ENCODE measurements around the gene MERTK. TPM values are rescaled to one million over a fixed set of nuclear protein-coding genes. Genes with fewer than 3 reads are reported as not detected.

Gene MERTK
- total and polyA plus RNA-seq, 2 of the 8 experiments (the other 6 are each of a cell fraction or from before 2014, with no cell fraction given), result 6.5 to 7.0 TPM

DNA sequence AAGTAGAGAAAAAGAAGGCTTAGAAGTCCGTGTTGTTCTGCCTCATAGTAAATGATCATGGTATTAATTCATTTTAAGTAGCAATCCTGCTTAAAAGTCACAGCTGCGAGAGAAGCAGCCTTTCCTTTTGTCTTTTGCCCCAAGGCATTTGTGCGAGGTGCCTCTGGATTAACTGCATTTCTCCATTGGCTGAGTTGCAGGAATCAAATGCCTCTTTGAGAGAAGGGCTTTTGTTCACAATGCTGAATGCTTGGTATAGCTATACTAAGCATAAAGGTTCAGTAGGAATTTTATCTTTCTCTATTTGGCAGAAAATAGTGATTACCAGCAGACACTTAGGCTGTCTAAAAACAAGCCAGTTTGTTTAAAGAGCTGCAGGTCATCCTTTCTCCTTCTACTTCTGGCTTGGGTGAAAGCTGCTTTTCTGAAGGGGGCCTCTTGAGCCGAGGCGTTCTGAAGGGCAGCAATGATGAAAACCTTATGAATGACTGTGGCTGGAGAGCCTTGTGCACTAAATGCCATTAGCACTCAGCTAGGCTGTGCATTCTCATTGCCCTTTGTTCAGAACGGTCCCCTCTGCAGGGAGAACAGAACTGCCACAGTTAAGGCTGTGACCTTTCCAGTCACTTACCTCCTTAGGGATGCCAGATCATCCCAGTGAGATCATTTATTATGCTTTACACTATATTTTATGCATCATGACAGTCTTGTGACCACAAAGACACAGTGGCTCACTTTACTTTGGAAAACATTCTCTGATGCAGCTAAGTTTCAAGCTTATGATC, 87.9 kb downstream of the MERTK start:
- no peak overlapping the region for H2AK5ac ChIP-seq (ENCODE audit: low read depth, low read length)
- H4K91ac ChIP-seq (replicated peaks; ENCODE audit: insufficient read length, low read length), result no peak overlapping the region
- H4K20me1 ChIP-seq (replicated peaks in 1 of 2; ENCODE audit: control insufficient read depth in 1 of 2, insufficient read depth in 2 of 2, low read length in 2 of 2), result no peaks in the 10 kb centered on the region
- H2BK5ac ChIP-seq (ENCODE audit: low read depth, low read length), result no peak overlapping the region
- H3K27ac ChIP-seq (ENCODE audit: low read depth, low read length), result no peak overlapping the region
- H4K8ac ChIP-seq (ENCODE audit: extremely low read depth, insufficient read depth, low read length), result no peak overlapping the region
- H3K9me3 ChIP-seq (ENCODE audit: insufficient read depth in 2 of 2, low read depth in 1 of 2, low read length in 1 of 2), result no peaks in the 10 kb centered on the region
- H4K5ac ChIP-seq (ENCODE audit: insufficient read length, low read depth, low read length), result no peak overlapping the region
- no peak overlapping the region for H3K4me2 ChIP-seq (ENCODE audit: insufficient read depth in 1 of 2, low read depth in 2 of 2, low read length in 2 of 2)
- no peak overlapping the region for H2BK120ac ChIP-seq (replicated peaks; ENCODE audit: low read depth, low read length)
- H2BK12ac ChIP-seq (ENCODE audit: low read depth, low read length), result no peak overlapping the region
- H3K23ac ChIP-seq (ENCODE audit: insufficient read length), result no peak overlapping the region
- H3K79me1 ChIP-seq (ENCODE audit: low read depth, low read length), result no peaks in the 10 kb centered on the region
- CTCF ChIA-PET (ENCODE audit: partially characterized antibody), result interaction anchor here (0.5 to 1.3 kb wide), 6 partner anchors 8 to 1890 kb away, joined by 3 read pairs; no protein-coding TSS in a partner anchor
- no peak overlapping the region for H3K4me3 ChIP-seq (ENCODE audit: extremely low read depth in 1 of 4, insufficient read depth in 2 of 4, low read depth in 3 of 4, low read length in 4 of 4)
- FAIRE-seq (no peak), DNase-seq (ENCODE audit: low read depth in 1 of 2, low spot score in 2 of 2) (peak in 1 of 2 experiments; percentile 20)
- H3K4ac ChIP-seq (replicated peaks; ENCODE audit: insufficient read length, low read depth, low read length), result no peak overlapping the region
- no peak overlapping the region for H3K18ac ChIP-seq (ENCODE audit: extremely low read depth, low read length)
- peaks cover 0 to 3% (median 0%) of the 10 kb centered on the region in 4 experiments; a peak in 1 of 8 replicates for H3K36me3 ChIP-seq (ENCODE audit: control insufficient read depth in 2 of 4, insufficient read depth in 4 of 4, low read length in 3 of 4)
- H3K14ac ChIP-seq (ENCODE audit: insufficient read length), result no peak overlapping the region
- H3K79me2 ChIP-seq (ENCODE audit: control insufficient read depth in 1 of 2, insufficient read depth in 2 of 2, low read length in 2 of 2), result no peaks in the 10 kb centered on the region
- POLR2A ChIA-PET (ENCODE audit: partially characterized antibody), result no interaction called here
- no peak overlapping the region for H2BK15ac ChIP-seq (ENCODE audit: low read length)
- H3K56ac ChIP-seq (replicated peaks; ENCODE audit: insufficient read length, low read depth, low read length), result no peak overlapping the region
- H3K9ac ChIP-seq (replicated peaks in 1 of 4; ENCODE audit: extremely low read depth in 1 of 4, low read depth in 3 of 4, low read length in 3 of 4), result no peak overlapping the region
- H3K27me3 ChIP-seq (replicated peaks in 1 of 4; ENCODE audit: control insufficient read depth in 3 of 4, extremely low read depth in 1 of 4, insufficient read depth in 3 of 4, low read length in 3 of 4), result no peaks in the 10 kb centered on the region
- 58% methylated on average over 6 of the region's 6 CpGs; no CpG with 5 or more reads in 1 of the 2 experiments for WGBS, 2 experiments (ENCODE audit: extremely low coverage in 1 of 2, insufficient coverage in 1 of 2, insufficient read length in 1 of 2, insufficient replicate concordance in 2 of 2, low coverage in 1 of 2, low lambda C conversion rate in 2 of 2, missing lambda C conversion rate in 1 of 2)
- no peak overlapping the region for H2BK20ac ChIP-seq (ENCODE audit: low read length)
- no peaks in the 10 kb centered on the region for H3K23me2 ChIP-seq (ENCODE audit: low read depth, low read length)
- no peaks in the 10 kb centered on the region for H3K4me1 ChIP-seq (replicated peaks in 1 of 4; ENCODE audit: control insufficient read depth in 3 of 4, insufficient read depth in 4 of 4, low read length in 3 of 4)
- no peak overlapping the region for H2AFZ ChIP-seq (ENCODE audit: low read length)
- TF ChIP-seq POU5F1 (IDR thresholded peaks at IDR 0.05; ENCODE audit: low read depth, low read length) (no peak), GABPA (IDR thresholded peaks at IDR 0.05; ENCODE audit: borderline replicate concordance, insufficient read depth, low read length) (no peak), MAFK (IDR thresholded peaks at IDR 0.05; ENCODE audit: low read depth, low read length) (no peak), YY1 (IDR thresholded peaks at IDR 0.05; ENCODE audit: low read depth, low read length) (no peak), EP300 (IDR thresholded peaks at IDR 0.05; ENCODE audit: borderline replicate concordance in 1 of 2, low read depth in 2 of 2, low read length in 2 of 2) (no peak), SAP30 (IDR thresholded peaks at IDR 0.05; ENCODE audit: insufficient read depth, insufficient replicate concordance, low read length) (no peak), TEAD4 (IDR thresholded peaks at IDR 0.05; ENCODE audit: low read depth, low read length) (no peak), JUN (IDR thresholded peaks at IDR 0.05; ENCODE audit: low read depth, low read length) (no peak)
- TF ChIP-seq, protein P1, sequence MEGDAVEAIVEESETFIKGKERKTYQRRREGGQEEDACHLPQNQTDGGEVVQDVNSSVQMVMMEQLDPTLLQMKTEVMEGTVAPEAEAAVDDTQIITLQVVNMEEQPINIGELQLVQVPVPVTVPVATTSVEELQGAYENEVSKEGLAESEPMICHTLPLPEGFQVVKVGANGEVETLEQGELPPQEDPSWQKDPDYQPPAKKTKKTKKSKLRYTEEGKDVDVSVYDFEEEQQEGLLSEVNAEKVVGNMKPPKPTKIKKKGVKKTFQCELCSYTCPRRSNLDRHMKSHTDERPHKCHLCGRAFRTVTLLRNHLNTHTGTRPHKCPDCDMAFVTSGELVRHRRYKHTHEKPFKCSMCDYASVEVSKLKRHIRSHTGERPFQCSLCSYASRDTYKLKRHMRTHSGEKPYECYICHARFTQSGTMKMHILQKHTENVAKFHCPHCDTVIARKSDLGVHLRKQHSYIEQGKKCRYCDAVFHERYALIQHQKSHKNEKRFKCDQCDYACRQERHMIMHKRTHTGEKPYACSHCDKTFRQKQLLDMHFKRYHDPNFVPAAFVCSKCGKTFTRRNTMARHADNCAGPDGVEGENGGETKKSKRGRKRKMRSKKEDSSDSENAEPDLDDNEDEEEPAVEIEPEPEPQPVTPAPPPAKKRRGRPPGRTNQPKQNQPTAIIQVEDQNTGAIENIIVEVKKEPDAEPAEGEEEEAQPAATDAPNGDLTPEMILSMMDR (IDR thresholded peaks at IDR 0.05; ENCODE audit: control extremely low read depth in 1 of 3, insufficient read depth in 1 of 3, low read depth in 1 of 3, low read length in 3 of 3), result no peak

Measured in H1 (cell line).